B cell (primary cell): Measurements from ENCODE around the gene ZSWIM6. TPM values are rescaled to one million over a fixed set of nuclear protein-coding genes. Genes with fewer than 3 reads are reported as not detected.

Experiments
- ATAC-seq: fragments of 200-7000 bp; cut with Tn5 transposase; one replicate; pipeline ENCODE4 v1.10.0; 2021; ENCODE audit warnings: low read depth, mild to moderate bottlenecking, moderate number of reproducible peaks, moderate library complexity
- CTCF ChIA-PET: fragments of 350-600 bp; sonication (Branson Sonifier 250); formaldehyde crosslinking; loops from one replicate; lab custom pipeline; 2021; ENCODE audit warnings: antibody characterized with exemption, inconsistent platforms; lab: Charles Lee
- POLR2A ChIA-PET: fragments of 350-600 bp; sonication (Branson Sonifier 250); formaldehyde crosslinking; loops from one replicate; lab custom pipeline; 2021; ENCODE audit warnings: antibody characterized with exemption; lab: Charles Lee
- DNase-seq: peaks from one replicate; pipeline ENCODE4 v3.0.0; 2013
- H2AFZ ChIP-seq: 2 replicates; pipeline ENCODE4 v1.6.1; 2012; ENCODE audit warnings: mild to moderate bottlenecking, low read depth, low read length; ENCODE audit not compliant: insufficient read depth, poor library complexity, severe bottlenecking
- H3K27ac ChIP-seq, 2 donors: 1 replicate in 1 of 2; 2 replicates in 1 of 2; pipeline ENCODE4 v1.5.1; 2012 to 2013; ENCODE audit warnings: low read length in 2 of 2, mild to moderate bottlenecking in 2 of 2, moderate library complexity in 1 of 2
- H3K27me3 ChIP-seq, 4 experiments: fragments of 200-600 bp in 1 of 4; sonication (generic) in 1 of 4; replicated peaks in 1 of 4; 1 replicate in 2 of 4; 2 replicates in 2 of 4; pipeline versions ENCODE4 v1.6.1 to v1.7.0; 2013 to 2016; ENCODE audit warnings: low read length in 3 of 4, mild to moderate bottlenecking in 2 of 4, mixed read lengths in 1 of 4, moderate library complexity in 1 of 4; ENCODE audit not compliant: insufficient read depth in 4 of 4, control insufficient read depth in 3 of 4; ENCODE audit errors: control extremely low read depth in 1 of 4
- H3K36me3 ChIP-seq, 2 experiments: replicated peaks in 1 of 2; 1 replicate in 1 of 2; 2 replicates in 1 of 2; pipeline versions ENCODE4 v1.6.1 to v1.7.1; 2013; ENCODE audit warnings: low read length in 1 of 2; ENCODE audit not compliant: insufficient read depth in 2 of 2, control insufficient read depth in 1 of 2; ENCODE audit errors: control extremely low read depth in 1 of 2, extremely low read depth in 1 of 2
- H3K4me1 ChIP-seq, 2 donors: fragments of 200-600 bp in 1 of 2; sonication (generic) in 1 of 2; 1 replicate in 1 of 2; 2 replicates in 1 of 2; pipeline versions ENCODE4 v1.5.1 to v1.6.1; 2013 to 2017; ENCODE audit warnings: low read length in 2 of 2; ENCODE audit not compliant: control insufficient read depth in 2 of 2, insufficient read depth in 2 of 2
- H3K4me2 ChIP-seq: replicated peaks from 2 replicates; pipeline ENCODE3; 2012; ENCODE audit warnings: mild to moderate bottlenecking, low read depth, low read length; ENCODE audit not compliant: poor library complexity, severe bottlenecking
- H3K4me3 ChIP-seq, 5 experiments: fragments of 200-600 bp in 1 of 5; sonication (generic) in 1 of 5; 1 replicate in 3 of 5; 2 replicates in 2 of 5; pipeline versions ENCODE4 v1.5.1 to v1.7.0; 2011 to 2016; ENCODE audit warnings: low read length in 4 of 5, mild to moderate bottlenecking in 4 of 5, low read depth in 2 of 5, control low read depth in 1 of 5, moderate library complexity in 1 of 5; ENCODE audit not compliant: insufficient read depth in 1 of 5; ENCODE audit errors: control extremely low read depth in 1 of 5, extremely low read depth in 1 of 5
- H3K79me2 ChIP-seq: fragments of 200-600 bp; sonication (generic); one replicate; pipeline ENCODE4 v1.6.0; 2016; ENCODE audit warnings: low read length; ENCODE audit not compliant: control insufficient read depth, insufficient read depth
- H3K9ac ChIP-seq: fragments of 200-600 bp; sonication (generic); 2 replicates; pipeline ENCODE4 v1.6.1; 2017; ENCODE audit warnings: mild to moderate bottlenecking, low read length, moderate library complexity
- H3K9me3 ChIP-seq, 3 donors: one replicate each; pipeline versions ENCODE4 v1.6.1 to v1.7.1; 2013; ENCODE audit warnings: low read length in 2 of 3; ENCODE audit not compliant: control insufficient read depth in 2 of 3, insufficient read depth in 1 of 3; ENCODE audit errors: control extremely low read depth in 1 of 3
- H4K20me1 ChIP-seq: 2 replicates; pipeline ENCODE4 v1.6.0; 2012; ENCODE audit warnings: mild to moderate bottlenecking, low read length; ENCODE audit not compliant: insufficient read depth, control insufficient read depth, poor library complexity, severe bottlenecking
- H3K27ac Mint-ChIP-seq: one replicate; pipeline ENCODE4 v1.8.0; 2021; ENCODE audit warnings: mixed read lengths
- H3K27me3 Mint-ChIP-seq: one replicate; pipeline ENCODE4 v1.8.0; 2021; ENCODE audit warnings: mixed read lengths
- H3K4me1 Mint-ChIP-seq: one replicate; pipeline ENCODE4 v1.8.0; 2021; ENCODE audit warnings: mixed read lengths
- H3K4me3 Mint-ChIP-seq: one replicate; pipeline ENCODE4 v1.8.0; 2021; ENCODE audit warnings: mixed read lengths
- H3K9me3 Mint-ChIP-seq: one replicate; pipeline ENCODE4 v1.8.0; 2022; ENCODE audit warnings: mixed read lengths; ENCODE audit not compliant: insufficient read depth
- CTCF ChIP-seq: fragments of 200-600 bp; IDR thresholded peaks from one replicate; pipeline ENCODE4 v1.8.0; 2022; ENCODE audit warnings: antibody characterized with exemption, mild to moderate bottlenecking
- EZH2 ChIP-seq: IDR thresholded peaks from 2 replicates; pipeline ENCODE4 v1.6.1; 2012; ENCODE audit warnings: borderline replicate concordance, low read depth, mild to moderate bottlenecking, moderate library complexity, low read length; ENCODE audit not compliant: insufficient read depth, poor library complexity, severe bottlenecking
- WGBS: methylation state at CpG from one replicate; pipeline ENCODE4 v1.1.5; 2013; ENCODE audit warnings: missing lambda C conversion rate; ENCODE audit not compliant: insufficient coverage; 5-methylcytosine and 5-hydroxymethylcytosine counted together
- intact Hi-C: fragments of 100-400 bp; cut with micrococcal nuclease; formaldehyde crosslinking; loops from one replicate; pipeline ENCODE4 v1.10.0; 2022
- polyA plus RNA-seq: library from polyadenylated mRNA; depleted of rRNA; stranded (reverse); fragments of >200 nt; gene quantifications from 2 replicates; pipeline ENCODE4 v1.2.3, GENCODE V29; 2012
- total RNA-seq, 2 donors: library from RNA; stranded (reverse); fragments of 120-200 nt in 1 of 2; gene quantifications; 1 replicate in 1 of 2; 2 replicates in 1 of 2; pipeline versions ENCODE4 v1.2.3 to v1.2.4, GENCODE V29; 2013 to 2022

ZSWIM6 gene
- total and polyA plus RNA-seq, 2 donors (not counting 1 experiment from before 2014, with no cell fraction given), result 7.9 to 16.4 TPM

- no peak for ATAC-seq
- no peak overlapping the region for H3K27ac ChIP-seq
- ChIA-PET CTCF (no interaction called here), POLR2A (no interaction called here)
- H3K4me2 ChIP-seq, result no peak overlapping the region
- no peaks in the 10 kb centered on the region for H3K9me3 ChIP-seq
- no peak overlapping the region for H3K9ac ChIP-seq
- TF ChIP-seq EZH2, result no peak
- no peak for TF ChIP-seq CTCF
- Mint-ChIP-seq H3K4me1 (peaks cover 15% of the 10 kb centered on the region), H3K27me3 (no peaks in the 10 kb centered on the region), H3K9me3 (no peaks in the 10 kb centered on the region), H3K27ac (no peak overlapping the region), H3K4me3 (no peak overlapping the region)
- 94% methylated on average over 8 of the region's 12 CpGs for WGBS
- peaks cover 6% of the 10 kb centered on the region for H4K20me1 ChIP-seq
- no peak for DNase-seq
- intact Hi-C loops, result no loop called here
- H3K79me2 ChIP-seq, result no peaks in the 10 kb centered on the region
- peaks cover 4 to 15% of the 10 kb centered on the region in 2 experiments for H3K36me3 ChIP-seq
- H3K4me3 ChIP-seq, result no peak overlapping the region
- H3K27me3 ChIP-seq, result no peaks in the 10 kb centered on the region
- no peak overlapping the region for H2AFZ ChIP-seq
- peaks cover 0 to 3% of the 10 kb centered on the region in 2 donors for H3K4me1 ChIP-seq
Measured at GRCh38 chr5:61525512-61526206, 193.6 kb downstream of the ZSWIM6 start.

- no CpG with 5 or more reads among the region's 5 CpGs for WGBS
- no peak overlapping the region for H3K27ac Mint-ChIP-seq
- CTCF ChIA-PET, result no interaction called here
- H3K27ac ChIP-seq, result no peak overlapping the region
- H3K9ac ChIP-seq, result no peak overlapping the region
- H3K4me3 ChIP-seq, result no peak overlapping the region
- H3K27me3 ChIP-seq, result no peaks in the 10 kb centered on the region
- H3K4me2 ChIP-seq, result no peak overlapping the region
- H2AFZ ChIP-seq, result no peak overlapping the region
- DNase-seq (no peak), ATAC-seq (no peak)
- no peaks in the 10 kb centered on the region for H3K27me3 Mint-ChIP-seq
- no peaks in the 10 kb centered on the region for H3K9me3 Mint-ChIP-seq
- H3K4me1 Mint-ChIP-seq, result peaks cover 15% of the 10 kb centered on the region
- intact Hi-C loops, result no loop called here
- no peaks in the 10 kb centered on the region for H3K9me3 ChIP-seq
- POLR2A ChIA-PET, result no interaction called here
- H3K4me3 Mint-ChIP-seq, result no peak overlapping the region
- H3K79me2 ChIP-seq, result no peaks in the 10 kb centered on the region
- peaks cover 6% of the 10 kb centered on the region for H4K20me1 ChIP-seq
- no peak for TF ChIP-seq CTCF
- no peak for TF ChIP-seq EZH2
- peaks cover 4 to 15% of the 10 kb centered on the region in 2 experiments for H3K36me3 ChIP-seq
- peaks cover 0 to 3% of the 10 kb centered on the region in 2 donors for H3K4me1 ChIP-seq
Measured at GRCh38 chr5:61526207-61526519, 194.1 kb downstream of the ZSWIM6 start.
